A673 (cell line): ENCODE results near the gene THNSL1.

Experiments used
- CTCF ChIP-seq: fragments of 300-800, 200-600 bp; sonication (generic); conservative IDR thresholded peaks from 2 replicates; pipeline ENCODE4 v1.5.1; 2017; ENCODE audit warnings: low read depth, mild to moderate bottlenecking, antibody characterized with exemption, low read length, moderate library complexity, mixed read lengths
- EZH2 ChIP-seq: fragments of 200-600 bp; sonication (generic); IDR thresholded peaks from 2 replicates; pipeline ENCODE4 v1.6.1; 2017; ENCODE audit warnings: borderline replicate concordance, low read depth, mild to moderate bottlenecking, mixed read lengths, antibody characterized with exemption, low read length; ENCODE audit not compliant: poor library complexity, severe bottlenecking

DNA sequence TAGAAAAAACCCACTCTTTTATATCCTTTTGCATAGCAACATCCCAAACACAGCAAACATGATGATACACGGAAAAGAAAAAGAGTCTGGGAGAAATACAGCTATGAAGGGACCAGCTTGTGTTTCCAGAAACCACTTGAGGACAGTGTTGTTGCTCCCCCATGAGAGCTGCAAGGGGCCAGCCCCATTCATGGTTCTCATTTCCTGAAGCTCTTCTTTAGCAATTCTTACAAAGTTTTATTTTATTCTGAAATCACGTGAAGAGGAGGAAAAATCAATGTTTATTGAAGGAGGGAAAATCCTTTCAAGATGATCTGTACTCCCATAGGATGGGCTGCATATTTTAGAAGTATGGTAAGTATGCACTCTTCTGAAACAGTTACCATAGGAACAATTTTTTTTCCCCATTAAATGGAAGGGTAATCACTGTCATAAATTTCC lies 46.6 kb upstream of the THNSL1 start:
- TF ChIP-seq CTCF (no peak), EZH2 (no peak)
